K562 (cell line): Measurements from ENCODE around the gene NDC1. TPM values are rescaled to one million over a fixed set of nuclear protein-coding genes. Genes with fewer than 3 reads are reported as not detected.

Experiments
- ATAC-seq: fragments of 200-7000 bp; cut with Tn5 transposase; 3 replicates; pipeline ENCODE4 v1.9.1; 2020; ENCODE audit warnings: moderate library complexity
- BruUV-seq: library from RNA; stranded (reverse); fragments of 400-500 nt; replicated peaks from 2 replicates; lab custom pipeline; 2021; lab: Mats Ljungman, UMichigan
- CTCF ChIA-PET: fragments of 300-600 bp; formaldehyde crosslinking; extraction: SDS; loops from one replicate; lab custom pipeline; 2021; ENCODE audit warnings: low intra/inter-chr PET ratio; lab: Yijun Ruan, JAX
- POLR2A ChIA-PET: fragments of 300-600, 350-650 bp; sonication (Branson Sonifier 250); formaldehyde crosslinking; extraction: SDS; loops from one replicate; lab custom pipeline; 2021; ENCODE audit warnings: antibody characterized with exemption, inconsistent platforms; lab: Yijun Ruan, JAX
- DNase-seq, 4 experiments: peaks; one replicate each; pipeline versions ENCODE4 v3.0.0 to v3.0.0-alpha.2; 2011 to 2018; ENCODE audit warnings: low spot score in 3 of 4, mixed read lengths in 3 of 4; ENCODE audit errors: extremely low read depth in 1 of 4
- FAIRE-seq: peaks from 2 replicates; lab custom pipeline; 2011; peaks lifted over from hg19 to GRCh38; lab: Jason Lieb, UNC
- H2AFZ ChIP-seq: 2 replicates; pipeline ENCODE4 v1.6.0; 2011; ENCODE audit warnings: low read depth, low read length, control low read depth, inconsistent platforms
- H3K27ac ChIP-seq: fragments of 200-600 bp; 3 replicates; pipeline ENCODE4 v1.8.0; 2011; ENCODE audit warnings: low read depth, mild to moderate bottlenecking, control low read depth, inconsistent platforms, low read length, moderate library complexity, mixed read lengths; ENCODE audit errors: extremely low read depth
- H3K27me3 ChIP-seq, 2 experiments: fragments of 300-600 bp in 1 of 2; 2 replicates in 1 of 2; 3 replicates in 1 of 2; pipeline versions ENCODE4 v1.6.0 to v1.8.0; 2011; ENCODE audit warnings: inconsistent platforms in 2 of 2, low read length in 2 of 2, mild to moderate bottlenecking in 1 of 2, mixed read lengths in 1 of 2, moderate library complexity in 1 of 2; ENCODE audit not compliant: control insufficient read depth in 2 of 2, insufficient read depth in 2 of 2
- H3K36me3 ChIP-seq: fragments of 300-600 bp; 3 replicates; pipeline ENCODE4 v1.8.0; 2011; ENCODE audit warnings: mild to moderate bottlenecking, low read length, inconsistent platforms; ENCODE audit not compliant: control insufficient read depth, insufficient read depth
- H3K4me1 ChIP-seq, 2 experiments: fragments of 200-600 bp in 1 of 2; replicated peaks in 1 of 2; 2 replicates in 1 of 2; 3 replicates in 1 of 2; pipeline versions ENCODE4 v1.5.1 to v1.8.0; 2011; ENCODE audit warnings: inconsistent platforms in 2 of 2, low read length in 2 of 2, mild to moderate bottlenecking in 1 of 2, mixed read lengths in 1 of 2, moderate library complexity in 1 of 2; ENCODE audit not compliant: control insufficient read depth in 2 of 2, insufficient read depth in 2 of 2
- H3K4me2 ChIP-seq: 2 replicates; pipeline ENCODE4 v1.6.1; 2011; ENCODE audit warnings: low read length, control low read depth, inconsistent platforms, mixed read lengths; ENCODE audit not compliant: insufficient read depth
- H3K4me3 ChIP-seq: fragments of 200-600 bp; sonication (generic), shearing (Covaris generic); 2 replicates; pipeline ENCODE4 v1.5.1; 2016; ENCODE audit warnings: control low read depth, inconsistent platforms
- H3K79me2 ChIP-seq: fragments of 200-600 bp; 3 replicates; pipeline ENCODE4 v1.8.0; 2011; ENCODE audit warnings: low read length, inconsistent platforms; ENCODE audit not compliant: control insufficient read depth, insufficient read depth
- H3K9ac ChIP-seq, 2 experiments: 2 replicates each; pipeline versions ENCODE4 v1.6.0 to v1.6.1; 2011; ENCODE audit warnings: low read depth in 2 of 2, low read length in 2 of 2, control low read depth in 1 of 2, inconsistent platforms in 1 of 2, mild to moderate bottlenecking in 1 of 2, mixed read lengths in 1 of 2; ENCODE audit not compliant: insufficient read depth in 1 of 2
- H3K9me1 ChIP-seq: one replicate; pipeline ENCODE4 v1.6.0; 2011; ENCODE audit warnings: inconsistent platforms, mild to moderate bottlenecking, low read length, moderate library complexity; ENCODE audit not compliant: control insufficient read depth, insufficient read depth
- H3K9me3 ChIP-seq: replicated peaks from 2 replicates; pipeline ENCODE4 v1.5.1; 2011; ENCODE audit warnings: low read depth, low read length, inconsistent platforms; ENCODE audit not compliant: control insufficient read depth, insufficient read depth
- H4K20me1 ChIP-seq: replicated peaks from 2 replicates; pipeline ENCODE4 v1.6.1; 2011; ENCODE audit warnings: low read length, inconsistent platforms, mixed read lengths; ENCODE audit not compliant: control insufficient read depth, insufficient read depth
- BRF2 ChIP-seq: IDR thresholded peaks from 3 replicates; pipeline ENCODE4 v1.6.1; 2011; ENCODE audit warnings: borderline replicate concordance, mild to moderate bottlenecking; ENCODE audit not compliant: insufficient read length, insufficient read depth
- CAMTA2 ChIP-seq: fragments of 250-450 bp; sonication (Bioruptor Pico); conservative IDR thresholded peaks from 2 replicates; pipeline ENCODE4 v1.5.1; 2022
- E2F5 ChIP-seq: sonication (generic); formaldehyde crosslinking; IDR thresholded peaks from 2 replicates; pipeline ENCODE4 v1.8.0; 2022; ENCODE audit warnings: mild to moderate bottlenecking, missing genetic modification reagents
- GATAD2B ChIP-seq: fragments of 450-650 bp; IDR thresholded peaks from 2 replicates; pipeline ENCODE4 v1.6.1; 2017; ENCODE audit warnings: mild to moderate bottlenecking, borderline replicate concordance
- GTF2A2 ChIP-seq: IDR thresholded peaks from 2 replicates; pipeline ENCODE4 v1.6.1; 2016; ENCODE audit warnings: mild to moderate bottlenecking, missing genetic modification characterization, missing compliant biosample characterization
- HDGF ChIP-seq: fragments of 450-650 bp; IDR thresholded peaks from 2 replicates; pipeline ENCODE4 v1.6.1; 2016
- KAT7 ChIP-seq: sonication (generic); formaldehyde crosslinking; IDR thresholded peaks from 2 replicates; pipeline ENCODE4 v1.8.0; 2022; ENCODE audit warnings: missing genetic modification reagents, mild to moderate bottlenecking, borderline replicate concordance
- NCOA6 ChIP-seq: fragments of 450-650 bp; IDR thresholded peaks from 2 replicates; pipeline ENCODE4 v1.6.1; 2017; ENCODE audit warnings: mild to moderate bottlenecking
- PRDM10 ChIP-seq: fragments of 450-650 bp; IDR thresholded peaks from 2 replicates; pipeline ENCODE4 v1.6.1; 2018; ENCODE audit not compliant: partially characterized antibody
- PTTG1 ChIP-seq: fragments of 450-650 bp; IDR thresholded peaks from 2 replicates; pipeline ENCODE4 v1.6.1; 2016; ENCODE audit warnings: low read depth, mild to moderate bottlenecking, missing genetic modification characterization, missing compliant biosample characterization
- RBM15 ChIP-seq: fragments of 200-400 bp; formaldehyde crosslinking; IDR thresholded peaks from 2 replicates; pipeline ENCODE4 v1.6.1; 2018; ENCODE audit warnings: mild to moderate bottlenecking, low read length, moderate library complexity; ENCODE audit not compliant: insufficient read depth
- THAP12 ChIP-seq: fragments of 250-450 bp; sonication (Bioruptor Pico); IDR thresholded peaks from 2 replicates; pipeline ENCODE4 v1.9.0; 2021; ENCODE audit warnings: mild to moderate bottlenecking, inconsistent platforms
- ZFP1 ChIP-seq: fragments of 450-650 bp; formaldehyde crosslinking; IDR thresholded peaks from 2 replicates; pipeline ENCODE4 v1.4.0; 2020; ENCODE audit warnings: mild to moderate bottlenecking, mixed read lengths
- ZNF133 ChIP-seq: fragments of 250-450 bp; sonication (Bioruptor Pico); IDR thresholded peaks from 2 replicates; pipeline ENCODE4 v1.4.0; 2020; ENCODE audit warnings: mild to moderate bottlenecking
- ZNF24 ChIP-seq: fragments of 450-650 bp; IDR thresholded peaks from 2 replicates; pipeline ENCODE4 v1.6.1; 2016
- ZNF347 ChIP-seq: fragments of 450-650 bp; formaldehyde crosslinking; IDR thresholded peaks from 2 replicates; pipeline ENCODE4 v1.4.0; 2020; ENCODE audit warnings: low read depth, mild to moderate bottlenecking, moderate library complexity
- WGBS: fragments of 100-300 bp; shearing (Covaris generic); methylation state at CpG from one replicate; pipeline ENCODE4 v1.1.6; 2016; ENCODE audit warnings: low coverage, mixed read lengths; ENCODE audit not compliant: insufficient coverage; ENCODE audit errors: missing lambda C conversion rate; 5-methylcytosine and 5-hydroxymethylcytosine counted together
- in situ Hi-C: fragments of 300-500 bp; cut with MboI; formaldehyde crosslinking; loops from 4 replicates; pipeline ENCODE4 v1.15.0; 2018; ENCODE audit warnings: inconsistent platforms, mixed read lengths
- intact Hi-C: fragments of 100-400 bp; cut with micrococcal nuclease; formaldehyde crosslinking; loops from 2 replicates; pipeline ENCODE4 v1.14.2; 2022
- polyA plus RNA-seq, 8 experiments: library from polyadenylated mRNA; depleted of rRNA in 4 of 8; stranded (reverse) in 5 of 8; unstranded in 3 of 8; fragments of >200 nt; fragmentation: Nextera tagmentation in 2 of 8; fragmentation: Illumina TruSeq in 1 of 8; extraction: Ambion mirVana in 2 of 8; extraction: Trizol in 1 of 8; gene quantifications; 2 replicates each; pipeline versions ENCODE4 v1.2.1 to v1.2.3, GENCODE V29; 2011 to 2014; ENCODE audit warnings: inconsistent platforms in 1 of 8, missing spikeins in 1 of 8
- total RNA-seq, 7 experiments: library from RNA; depleted of rRNA in 6 of 7; stranded (reverse); fragments of >200 nt in 6 of 7; fragmentation: Illumina TruSeq in 2 of 7; extraction: Trizol in 2 of 7; gene quantifications; 2 replicates each; pipeline versions ENCODE4 v1.2.1 to v1.2.3, GENCODE V29; 2011 to 2021; ENCODE audit warnings: low replicate concordance in 1 of 7

Gene NDC1
- total and polyA plus RNA-seq, 9 of the 15 experiments (the other 6 are each of a cell fraction or from before 2014, with no cell fraction given) = 26.9 to 102 (median 64.5) TPM

GRCh38 chr1:53811414-53811851 is 26.7 kb downstream of the NDC1 start:
- no TSS peak for BruUV-seq
- intact Hi-C loops = no loop called here
- no peaks in the 10 kb centered on the region for H4K20me1 ChIP-seq
- CTCF ChIA-PET = interaction anchor here (0.8 kb wide), 1 partner anchor 10 kb away, joined by 5 read pairs; no protein-coding TSS in a partner anchor
- peaks cover 9 to 10% of the 10 kb centered on the region in 2 experiments; a peak in 2 of 5 replicates for H3K4me1 ChIP-seq
- no peak overlapping the region for H3K4me2 ChIP-seq
- H3K4me3 ChIP-seq = no peak overlapping the region
- H3K36me3 ChIP-seq = peaks cover 83% of the 10 kb centered on the region
- H3K27ac ChIP-seq = peak overlapping the region; percentile 69
- FAIRE-seq (peak; percentile 44), ATAC-seq (peak; percentile 91), DNase-seq (peak; percentile 33 to 75 (median 36))
- no peak overlapping the region for H3K9ac ChIP-seq
- POLR2A ChIA-PET = interaction anchor here (0.6 to 2.3 kb wide), 3 partner anchors 9 to 15 kb away, joined by 3 to 9 read pairs (median 5); no protein-coding TSS in a partner anchor
- H3K9me1 ChIP-seq = no peaks in the 10 kb centered on the region
- peak overlapping the region; percentile 62 for H2AFZ ChIP-seq
- 79% methylated on average over 4 of the region's 4 CpGs for WGBS
- no peaks in the 10 kb centered on the region for H3K27me3 ChIP-seq
- no peaks in the 10 kb centered on the region for H3K9me3 ChIP-seq
- in situ Hi-C loops = no loop called here
- H3K79me2 ChIP-seq = peaks cover 37% of the 10 kb centered on the region
- no peak for TF ChIP-seq BRF2
- no peak for TF ChIP-seq ZFP1 (CRISPR knock-in tag)
- TF ChIP-seq ZNF347 (CRISPR knock-in tag) = no peak
- TF ChIP-seq PTTG1 (tag) = no peak
- no peak for TF ChIP-seq NCOA6
- no peak for TF ChIP-seq ZNF24
- no peak for TF ChIP-seq E2F5 (CRISPR knock-in tag)
- TF ChIP-seq ZNF133 (CRISPR knock-in tag) = no peak
- TF ChIP-seq THAP12 (CRISPR knock-in tag) = no peak
- no peak for TF ChIP-seq GATAD2B
- peak; percentile 66 for TF ChIP-seq PRDM10
- TF ChIP-seq HDGF = no peak
- TF ChIP-seq CAMTA2 = no peak
- TF ChIP-seq KAT7 (CRISPR knock-in tag) = no peak
- no peak for TF ChIP-seq GTF2A2 (tag)
- TF ChIP-seq RBM15 = no peak
